RWPE1 (cell line): Measurements from ENCODE around the gene MDH1.

ENCODE experiments used
- CTCF ChIA-PET: fragments of 350-600 bp; sonication (Branson Sonifier 250); formaldehyde crosslinking; extraction: SDS; loops from one replicate; lab custom pipeline; 2021; lab: Yijun Ruan, JAX
- POLR2A ChIA-PET: fragments of 400-600 bp; formaldehyde crosslinking; extraction: SDS; loops from one replicate; lab custom pipeline; 2020; ENCODE audit warnings: antibody characterized with exemption; ENCODE audit not compliant: low non-redundant PET; lab: Yijun Ruan, JAX
- DNase-seq: peaks from one replicate; pipeline ENCODE4 v3.0.0; 2012; ENCODE audit warnings: low spot score
- H3K27ac ChIP-seq: fragments of 450-650 bp; 2 replicates; pipeline ENCODE4 v1.5.1; 2017
- CTCF ChIP-seq: fragments of 450-650 bp; conservative IDR thresholded peaks from 2 replicates; pipeline ENCODE4 v1.5.1; 2017; ENCODE audit warnings: low read depth, mild to moderate bottlenecking

MDH1 gene

GRCh38 chr2:63648632-63649031, 59.9 kb downstream of the MDH1 start:
- ChIA-PET CTCF (no interaction called here), POLR2A (no interaction called here)
- H3K27ac ChIP-seq, result no peak overlapping the region
- TF ChIP-seq CTCF, result no peak
- no peak for DNase-seq

- DNase-seq, result no peak
- ChIA-PET CTCF (no interaction called here), POLR2A (no interaction called here)
- H3K27ac ChIP-seq, result no peak overlapping the region
- no peak for TF ChIP-seq CTCF
These were observed 61.1 kb downstream of the MDH1 start for GRCh38 chr2:63649829-63650228.

GRCh38 chr2:63650756-63651155, 62.0 kb downstream of the MDH1 start:
- no peak overlapping the region for H3K27ac ChIP-seq
- no peak for DNase-seq
- POLR2A ChIA-PET, result no interaction called here
- CTCF ChIA-PET, result no interaction called here
- TF ChIP-seq CTCF, result no peak

- CTCF ChIA-PET, result interaction anchor here (0.5 to 0.6 kb wide), 2 partner anchors 98 to 354 kb away, joined by 3 read pairs; no protein-coding TSS in a partner anchor
- POLR2A ChIA-PET, result no interaction called here
- no peak for DNase-seq
- no peak overlapping the region for H3K27ac ChIP-seq
- no peak for TF ChIP-seq CTCF
These were observed 62.6 kb downstream of the MDH1 start for GRCh38 chr2:63651356-63651755.

GRCh38 chr2:63651861-63652651, 63.3 kb downstream of the MDH1 start:
- ChIA-PET POLR2A (no interaction called here), CTCF (interaction anchor here (0.5 to 0.6 kb wide), 2 partner anchors 97 to 353 kb away, joined by 3 read pairs; no protein-coding TSS in a partner anchor)
- no peak for TF ChIP-seq CTCF
- DNase-seq, result no peak
- no peak overlapping the region for H3K27ac ChIP-seq

GRCh38 chr2:63652652-63652985, 63.9 kb downstream of the MDH1 start:
- POLR2A ChIA-PET, result no interaction called here

More at GRCh38 chr2:63652652-63652985, 63.9 kb downstream of the MDH1 start:
- CTCF ChIA-PET, result no interaction called here
- H3K27ac ChIP-seq, result no peak overlapping the region
- no peak for TF ChIP-seq CTCF
- DNase-seq, result no peak
